GM19193 (cell line): ENCODE data around the gene OSBPL3.

Experiments used
- POLR2A ChIP-seq: IDR thresholded peaks from 4 replicates; pipeline ENCODE4 v1.6.1; 2011; ENCODE audit not compliant: insufficient read depth, insufficient read length; ENCODE audit errors: extremely low read depth

The OSBPL3 gene

DNA sequence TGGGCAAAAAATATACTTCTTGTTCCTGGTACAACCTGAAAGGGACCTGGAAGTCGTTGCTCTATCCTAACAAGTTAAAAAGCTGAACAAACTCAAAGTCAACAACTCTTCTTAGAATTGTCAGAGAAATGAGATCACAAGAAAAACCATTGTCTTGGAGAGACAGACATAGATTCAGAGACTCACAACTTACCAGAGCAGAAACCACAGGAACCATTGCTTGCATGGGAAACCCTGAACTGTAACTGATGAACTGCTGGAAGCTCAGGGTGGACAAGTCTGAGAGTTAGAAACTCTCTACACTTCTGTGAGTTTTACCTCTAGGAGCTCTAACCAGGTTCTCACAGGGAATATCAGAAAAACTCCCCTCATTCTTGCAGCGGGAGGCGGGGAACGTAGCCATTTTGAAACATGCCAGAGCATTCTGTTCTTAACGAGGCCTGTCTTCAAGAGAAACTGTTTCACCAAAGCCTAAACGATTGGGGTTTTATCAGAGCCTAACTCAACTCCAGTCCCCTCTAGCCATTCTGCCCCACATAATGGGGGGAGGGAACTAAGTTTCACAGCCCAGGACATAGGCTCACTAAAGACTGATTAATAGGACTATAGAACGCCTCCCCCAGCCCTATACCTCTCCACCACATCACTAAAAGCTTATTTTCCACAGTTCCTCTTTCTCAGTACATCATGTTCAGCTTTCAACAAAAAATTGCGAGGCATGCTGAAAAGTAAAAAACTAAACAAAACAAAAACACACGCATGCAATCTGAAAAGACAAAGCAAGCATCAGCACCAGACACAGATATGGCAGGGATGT, 210.8 kb downstream of the OSBPL3 start:
- no peak for TF ChIP-seq POLR2A

DNA sequence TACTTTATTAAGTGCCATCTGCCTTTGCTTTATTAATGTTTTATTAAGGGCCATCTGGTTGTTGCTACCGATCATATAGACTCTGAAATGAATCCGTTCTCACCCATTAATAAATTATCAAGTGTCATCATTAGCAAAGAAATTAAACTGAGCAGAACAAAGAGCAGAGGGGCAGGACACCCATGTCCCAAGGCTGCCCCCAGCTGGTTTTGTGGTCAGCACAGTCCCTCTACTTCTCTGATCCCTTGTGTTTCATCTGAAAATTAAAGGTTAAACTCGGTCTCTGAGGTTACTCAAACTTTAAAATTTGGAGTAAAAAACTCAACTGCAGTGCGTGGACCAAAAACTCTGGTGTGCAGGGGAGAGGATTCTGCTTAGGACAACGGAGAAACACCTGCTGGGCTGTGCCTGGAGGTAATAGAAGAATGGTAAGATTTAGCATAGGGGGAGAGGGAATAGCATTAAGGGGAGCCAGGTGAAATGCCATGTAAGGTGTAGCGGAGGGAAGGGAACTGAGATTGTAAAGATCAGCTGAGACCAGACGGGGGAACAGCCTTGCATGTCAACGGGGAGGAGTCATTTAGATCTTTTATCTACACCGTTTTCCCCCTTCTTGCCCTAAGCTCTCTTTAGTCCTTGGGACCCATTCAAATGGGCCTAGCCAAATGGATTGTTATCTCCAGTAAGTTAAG, 212.0 kb downstream of the OSBPL3 start:
- no peak for TF ChIP-seq POLR2A

DNA sequence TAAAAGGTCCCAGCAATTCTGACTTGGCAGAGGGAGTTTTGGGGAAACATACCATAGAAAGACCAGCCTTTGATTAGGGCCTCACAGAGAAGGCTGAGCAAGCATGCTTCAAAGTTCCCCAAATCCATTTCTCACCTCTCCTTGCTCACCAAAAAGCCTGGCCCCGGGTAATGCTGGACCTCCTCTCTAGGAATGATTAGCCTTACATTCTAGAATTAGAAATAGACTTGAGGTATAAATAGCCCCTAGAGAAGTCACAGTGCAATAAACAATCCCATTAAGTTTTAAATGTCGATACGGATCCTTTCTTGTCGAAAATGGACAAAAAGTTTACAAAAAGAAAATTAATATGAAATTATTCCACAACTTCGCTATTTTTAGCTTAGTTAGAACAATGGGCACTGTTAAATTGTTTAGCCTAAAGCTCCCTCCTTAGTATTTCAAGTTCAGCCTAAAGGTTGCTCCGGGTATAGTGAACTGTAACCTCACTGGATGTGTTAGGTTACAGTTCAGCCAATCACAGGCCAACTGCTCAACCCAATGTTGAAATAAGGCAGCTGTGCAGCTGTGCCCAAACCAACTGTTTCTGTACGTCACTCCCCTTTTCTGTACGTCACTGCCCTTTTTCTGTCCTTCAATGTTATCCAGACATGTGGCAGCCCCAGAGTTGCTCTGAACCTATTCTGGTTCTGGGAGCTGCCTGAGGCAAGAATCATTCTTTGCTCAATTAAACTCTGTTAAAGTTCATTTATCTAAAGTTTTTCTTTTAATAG, 214.8 kb downstream of the OSBPL3 start:
- TF ChIP-seq POLR2A, result no peak

GRCh38 chr7:24764011-24764410, 216.0 kb downstream of the OSBPL3 start:
- TF ChIP-seq POLR2A, result no peak

- TF ChIP-seq POLR2A, result no peak
These were observed 216.6 kb downstream of the OSBPL3 start for GRCh38 chr7:24763303-24763901.

GRCh38 chr7:24762771-24763170, 217.2 kb downstream of the OSBPL3 start:
- TF ChIP-seq POLR2A, result no peak

DNA sequence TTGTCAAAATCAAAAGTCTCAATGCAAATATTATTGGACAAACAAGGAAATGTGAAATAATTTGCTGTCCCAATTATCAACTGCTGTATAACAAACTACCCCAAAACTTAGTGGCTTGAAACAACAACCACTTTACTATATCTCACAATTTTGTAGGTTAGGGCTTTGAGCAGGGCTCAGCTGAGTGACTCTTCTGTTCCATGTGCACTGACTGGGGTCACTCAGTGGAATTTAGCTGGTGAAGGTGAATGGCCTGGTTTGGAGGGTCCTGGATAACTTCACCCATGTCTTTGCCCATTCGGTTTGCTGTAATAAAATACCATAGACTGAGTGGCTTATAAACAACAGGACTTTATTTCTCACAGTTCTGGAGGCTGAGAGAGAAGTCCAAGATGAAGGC, 219.0 kb downstream of the OSBPL3 start:
- no peak for TF ChIP-seq POLR2A

GRCh38 chr7:24757353-24758275, 222.4 kb downstream of the OSBPL3 start, which contains the start of gene GSDME:
TSS of gene GSDME (minus strand) at chr7:24757464. CDS start at chr7:24749774, 7,690 bp downstream.
- peak; percentile 68 for TF ChIP-seq POLR2A

- no peak for TF ChIP-seq POLR2A
These were observed 223.2 kb downstream of the OSBPL3 start for GRCh38 chr7:24756545-24757352.

GRCh38 chr7:24755541-24756407, 224.2 kb downstream of the OSBPL3 start:
- peak; percentile 37 for TF ChIP-seq POLR2A

GRCh38 chr7:24754906-24755506, 225.0 kb downstream of the OSBPL3 start:
- no peak for TF ChIP-seq POLR2A
